NT2/D1 (cell line): ENCODE results near the gene RNF130.

Source experiments
- SUZ12 ChIP-seq: IDR thresholded peaks from 2 replicates; pipeline ENCODE4 v1.6.1; 2011; ENCODE audit not compliant: insufficient read length, insufficient read depth; ENCODE audit errors: extremely low read depth
- YY1 ChIP-seq: IDR thresholded peaks from 2 replicates; pipeline ENCODE4 v1.6.1; 2011; ENCODE audit not compliant: insufficient read length, insufficient read depth
- ZNF274 ChIP-seq: IDR thresholded peaks from 2 replicates; pipeline ENCODE4 v1.6.1; 2011; ENCODE audit warnings: mild to moderate bottlenecking, low read depth, low read length

DNA sequence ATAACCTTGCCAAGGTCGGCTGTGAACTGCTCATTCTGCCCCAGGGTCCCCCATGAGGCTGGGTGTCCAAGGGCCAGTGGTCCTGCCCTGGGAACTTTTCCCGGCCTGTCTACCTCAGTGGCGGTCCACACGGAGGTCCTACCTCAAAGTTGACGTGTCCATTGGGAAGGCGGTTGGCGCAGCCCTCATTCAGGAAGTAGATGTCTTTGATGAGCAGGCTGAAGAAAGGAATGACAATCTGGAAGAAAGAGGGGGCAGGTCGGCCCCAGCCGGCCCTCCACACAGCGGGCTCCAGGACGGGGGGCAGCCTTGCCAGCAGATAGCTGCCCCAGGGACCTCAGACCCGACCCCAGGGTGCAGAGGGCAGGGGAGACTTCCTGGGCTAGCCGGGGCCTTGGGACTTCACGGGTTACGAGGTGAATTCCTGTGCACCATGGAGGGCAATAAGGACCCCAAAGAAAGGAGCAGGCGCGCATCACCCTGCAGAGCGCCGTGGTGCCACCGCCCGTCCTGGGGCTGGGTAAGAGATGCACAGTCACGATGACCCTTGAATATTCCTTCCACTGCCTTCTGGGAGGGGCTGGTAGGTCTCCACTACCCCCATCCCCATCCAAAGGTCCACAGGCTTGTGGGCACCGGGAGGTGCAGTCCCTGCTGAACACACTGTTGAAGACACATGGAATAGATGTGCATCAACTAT is 42.9 kb upstream of the RNF130 start:
- TF ChIP-seq YY1 (no peak), SUZ12 (no peak), ZNF274 (no peak)
